Measurements from ENCODE around the gene BCL2L2.

- TF ChIP-seq EZH2 (IDR thresholded peaks at IDR 0.05) (no peak), POLR2AphosphoS5 (IDR thresholded peaks at IDR 0.05; ENCODE audit: borderline replicate concordance, low read depth, low read length) (no peak), FOXP2 (optimal IDR thresholded peaks at IDR 0.05; ENCODE audit: control extremely low read depth, extremely low read length, insufficient read depth) (no peak)
Measured at GRCh38 chr14:23324455-23324846, 17.8 kb downstream of the BCL2L2 start.
